NAMALWA (cell line): Measurements from ENCODE around the gene CABP1.
"Not testable (repeated sequence)": the region's sequence is repeated elsewhere in the genome, so short reads cannot be mapped to it uniquely, and the experiment has no call there.

Experiments used
- DNase-seq: peaks from one replicate; pipeline ENCODE4 v3.0.0-alpha.2; 2015; ENCODE audit warnings: low spot score

The CABP1 gene

DNA sequence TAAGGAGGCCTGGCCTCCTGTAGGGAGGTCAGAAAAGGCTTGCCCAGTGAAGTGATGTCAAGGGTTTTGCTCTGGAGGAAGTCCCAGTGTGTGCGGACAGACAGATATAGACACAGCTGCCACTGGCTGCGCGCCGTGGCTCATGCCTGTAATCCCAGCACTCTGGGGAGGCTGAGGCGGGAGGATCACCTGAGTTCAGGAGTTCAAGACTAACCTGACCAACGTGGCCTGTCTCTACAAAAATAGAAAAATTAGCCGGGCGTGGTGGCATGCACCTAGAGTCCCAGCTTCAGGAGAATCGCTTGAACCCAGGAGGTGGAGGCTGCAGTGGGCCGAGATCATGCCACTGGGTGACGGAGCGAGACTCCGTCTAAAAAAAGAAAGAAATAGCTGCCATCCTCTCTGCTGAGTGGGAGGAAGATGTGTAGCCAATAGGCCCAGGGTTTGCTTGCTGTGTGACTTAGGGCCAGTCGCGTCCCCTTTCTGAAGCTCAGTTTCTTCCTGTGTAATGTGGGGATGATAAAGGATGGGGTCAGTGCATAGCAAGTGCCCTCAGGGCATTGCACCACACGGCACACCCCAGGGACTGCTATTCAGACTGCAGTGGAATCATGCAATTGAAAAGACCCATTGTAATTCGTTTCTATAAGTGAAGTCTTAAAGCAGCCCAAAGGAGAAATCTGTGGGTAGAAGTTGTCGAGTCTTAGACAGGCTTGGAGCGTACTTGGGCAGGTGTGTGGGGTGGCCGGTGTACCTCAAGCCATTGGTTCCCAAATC lies 27.9 kb downstream of the CABP1 start:
- DNase-seq: no peak

DNA sequence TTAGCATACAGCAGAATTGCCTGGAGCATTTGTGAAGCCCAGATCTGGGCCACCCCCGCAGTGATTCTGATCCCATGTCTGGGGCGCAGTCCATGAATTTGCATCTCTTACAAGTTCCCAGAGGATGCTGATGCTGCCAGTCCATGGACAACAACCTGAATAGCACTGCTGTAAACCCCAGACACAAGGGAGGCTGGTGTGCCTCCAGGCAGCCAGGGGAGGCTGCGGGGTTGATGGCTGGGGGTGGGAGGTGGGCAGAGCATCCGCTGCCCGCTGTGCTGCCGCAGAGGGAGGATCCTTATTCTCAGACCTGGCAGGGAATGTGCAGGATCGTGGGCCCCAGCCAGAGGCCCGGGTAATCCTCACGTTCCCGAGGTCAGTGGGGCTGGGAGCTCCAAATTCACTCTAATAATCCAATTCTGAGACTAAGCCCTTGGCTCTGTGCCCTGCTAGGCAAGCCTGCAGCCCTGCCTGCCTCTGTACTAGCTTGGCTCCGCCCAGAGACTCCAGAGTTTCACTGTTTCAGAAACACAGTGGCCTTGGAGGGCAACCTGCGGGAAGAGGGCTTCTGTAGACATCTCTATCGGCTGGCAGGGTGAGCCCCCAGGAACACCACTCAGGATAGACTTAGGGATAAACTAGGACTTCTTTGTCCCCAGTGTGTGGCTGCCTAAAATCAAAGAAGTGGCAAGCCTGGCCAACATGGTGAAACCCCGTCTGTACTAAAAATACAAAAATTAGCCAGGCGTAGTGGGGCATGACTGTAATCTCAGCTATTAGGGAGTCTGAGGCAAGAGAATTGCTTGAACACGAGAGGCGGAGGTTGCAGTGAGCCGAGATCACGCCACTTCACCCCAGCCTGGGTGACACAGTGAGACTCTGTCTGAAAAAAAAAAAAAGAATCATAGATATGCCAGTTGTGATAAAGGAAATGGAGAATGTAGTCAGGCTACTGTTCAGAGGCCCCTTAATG lies 28.7 kb downstream of the CABP1 start:
- peak; percentile 89 for DNase-seq

DNA sequence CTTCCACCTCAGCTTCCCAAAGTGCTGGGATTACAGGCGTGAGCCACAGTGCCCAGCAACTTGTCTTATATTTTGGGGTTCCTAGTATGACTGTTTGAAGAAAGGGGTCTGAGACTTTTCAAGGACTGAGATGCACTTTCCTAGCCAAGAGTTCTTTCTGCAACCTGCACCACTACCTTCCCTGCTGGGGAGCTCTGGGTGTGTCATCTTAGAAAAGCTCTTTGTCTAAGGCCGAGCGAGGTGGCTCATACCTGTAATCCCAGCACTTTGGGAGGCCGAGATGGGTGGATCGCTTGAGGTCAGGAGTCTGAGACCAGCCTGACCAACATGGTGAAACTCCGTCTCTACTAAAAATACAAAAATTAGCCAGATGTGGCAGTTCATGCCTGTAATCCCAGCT lies 29.8 kb downstream of the CABP1 start:
- DNase-seq: not testable (repeated sequence)

DNA sequence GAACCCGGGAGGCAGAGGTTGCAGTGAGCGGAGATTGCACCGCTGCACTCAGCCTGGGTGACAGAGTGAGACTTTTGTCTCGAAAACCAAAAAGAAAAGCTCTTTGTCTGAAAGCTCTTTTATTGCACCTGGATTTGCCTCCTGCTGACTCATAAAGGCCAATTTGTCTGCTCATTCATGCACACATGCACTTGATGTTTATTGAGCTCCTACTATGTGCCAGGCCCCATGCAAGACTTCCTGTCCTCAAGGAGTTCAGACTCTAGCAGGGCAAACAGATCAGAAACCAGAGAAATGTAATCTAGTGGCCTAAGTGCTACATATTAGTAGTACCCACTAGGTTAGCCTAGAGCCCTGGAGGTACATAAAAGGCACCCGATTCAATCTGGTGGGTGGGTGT lies 30.2 kb downstream of the CABP1 start:
- peak; percentile 35 for DNase-seq

DNA sequence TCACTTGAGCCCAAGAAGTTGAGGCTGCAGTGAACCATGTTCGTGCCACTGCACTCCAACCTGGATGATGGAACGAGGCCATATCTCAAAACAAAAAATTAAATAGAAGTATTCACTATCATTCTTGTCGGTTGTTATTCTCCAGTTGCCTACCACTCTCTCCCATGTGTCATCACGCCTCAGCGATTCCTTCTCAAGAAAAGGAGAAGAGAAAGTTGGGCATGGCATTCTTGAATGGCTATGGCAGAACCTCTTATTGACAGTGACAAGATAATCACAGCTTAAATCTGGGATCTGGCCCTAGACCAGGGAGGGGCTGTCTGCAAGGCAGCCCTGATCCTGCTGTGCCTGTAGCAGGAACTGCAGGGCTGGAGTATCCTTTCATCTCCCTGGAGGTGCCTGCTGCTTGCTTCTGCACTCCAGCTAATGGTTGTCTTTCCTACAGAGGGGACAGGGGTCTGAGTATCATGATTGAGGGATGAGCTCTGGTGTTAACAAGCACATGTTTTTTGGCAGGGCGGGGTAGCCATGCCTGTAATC lies 33.7 kb downstream of the CABP1 start:
- DNase-seq: peak; percentile 83

DNA sequence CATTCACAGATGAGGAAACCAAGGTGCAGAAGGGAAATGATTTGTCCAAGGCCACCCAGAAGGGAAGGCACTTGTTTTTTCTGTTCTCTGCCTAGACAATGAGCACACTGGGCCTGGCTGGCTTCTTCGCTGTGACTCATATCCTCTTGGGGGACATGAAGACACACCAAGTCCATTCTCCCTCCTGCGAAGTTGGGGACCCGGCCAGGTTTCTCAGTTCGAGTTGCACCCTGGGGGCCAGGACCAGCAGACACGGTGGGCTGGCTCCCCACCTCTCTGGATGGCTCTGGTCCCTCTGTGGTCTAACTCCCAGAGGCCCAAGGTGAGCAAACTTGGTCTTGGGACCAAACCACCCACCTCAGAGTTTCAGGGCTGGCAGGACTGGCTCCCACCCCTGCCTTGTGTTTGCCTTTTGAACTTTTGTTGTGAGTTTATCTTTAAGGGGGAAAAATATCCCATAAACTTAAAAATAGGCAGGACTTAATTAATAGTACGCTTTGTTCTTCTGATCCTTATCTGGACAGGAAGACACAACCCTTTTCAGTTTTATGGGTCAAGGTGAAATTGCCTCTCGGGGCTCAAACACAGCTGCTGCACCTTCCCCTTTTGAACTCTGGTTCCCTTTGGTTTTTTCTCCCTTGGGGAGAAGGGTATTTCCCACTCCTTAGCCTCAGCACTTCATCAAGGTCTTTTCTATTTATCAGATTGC lies 37.5 kb downstream of the CABP1 start:
- peak; percentile 41 for DNase-seq

DNA sequence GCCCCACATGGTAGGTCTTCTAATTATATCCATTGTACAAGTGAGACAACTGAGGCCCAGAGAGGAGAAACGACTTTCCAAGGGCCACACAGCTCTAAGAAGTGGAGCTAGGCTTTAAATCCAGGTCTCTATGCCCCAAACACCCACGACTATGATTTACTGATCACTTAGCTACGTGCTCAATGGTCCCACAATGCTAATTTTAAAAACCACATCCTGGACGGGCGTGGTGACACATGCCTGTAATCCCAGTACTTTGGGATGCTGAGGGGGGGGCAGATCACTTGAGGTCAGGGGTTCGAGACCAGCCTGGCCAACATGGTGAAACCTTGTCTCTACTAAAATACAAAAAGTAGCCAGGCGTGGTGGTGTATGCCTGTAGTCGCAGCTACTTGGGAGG lies 38.1 kb downstream of the CABP1 start:
- no peak for DNase-seq

DNA sequence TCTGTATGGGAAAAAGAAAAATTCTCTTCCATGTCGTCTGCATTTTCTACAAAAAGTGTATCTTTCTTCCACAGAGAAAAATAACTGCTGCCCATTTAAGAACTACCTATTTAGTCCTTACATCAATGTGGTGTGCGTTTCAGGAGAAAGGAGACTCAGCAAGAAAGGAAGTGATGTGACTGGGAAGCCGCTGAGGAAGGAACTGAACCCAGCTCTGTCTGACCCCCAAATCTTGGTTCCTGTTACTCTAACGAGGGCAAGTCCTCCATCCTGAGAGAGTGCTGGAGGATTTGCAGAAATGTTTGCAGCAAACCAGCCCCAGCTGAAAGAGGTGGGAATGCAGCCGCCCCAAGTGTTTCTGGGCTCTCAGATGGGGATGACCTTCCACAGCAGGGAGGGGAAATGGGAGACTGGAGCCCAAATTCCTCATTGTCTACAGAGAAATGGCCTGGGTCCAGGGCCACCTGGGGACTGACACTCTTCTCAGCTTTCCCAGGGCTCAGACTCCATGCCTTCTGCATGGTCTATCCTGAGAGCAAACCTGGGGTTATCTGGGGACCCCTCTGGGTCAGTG lies 39.8 kb downstream of the CABP1 start:
- DNase-seq: no peak

DNA sequence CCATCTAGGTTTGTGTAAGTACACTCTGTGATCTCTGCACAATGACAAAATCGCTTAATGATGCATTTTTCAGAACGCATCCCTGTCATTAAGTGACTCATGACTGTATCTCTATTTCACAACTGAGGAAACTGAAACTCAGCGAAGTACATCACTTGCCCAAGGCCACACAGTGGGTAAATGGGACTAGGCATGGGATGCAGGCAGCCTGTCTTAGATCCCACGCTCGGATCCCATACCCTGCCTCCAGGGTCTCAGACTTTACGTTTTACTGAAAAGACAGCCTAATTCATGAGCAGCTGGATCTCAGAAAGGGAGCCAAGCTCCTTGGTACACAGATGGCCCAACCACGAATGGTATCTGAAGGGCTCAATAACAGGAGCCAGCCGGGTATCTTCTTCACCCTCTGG lies 44.1 kb downstream of the CABP1 start:
- DNase-seq: peak; percentile 41

DNA sequence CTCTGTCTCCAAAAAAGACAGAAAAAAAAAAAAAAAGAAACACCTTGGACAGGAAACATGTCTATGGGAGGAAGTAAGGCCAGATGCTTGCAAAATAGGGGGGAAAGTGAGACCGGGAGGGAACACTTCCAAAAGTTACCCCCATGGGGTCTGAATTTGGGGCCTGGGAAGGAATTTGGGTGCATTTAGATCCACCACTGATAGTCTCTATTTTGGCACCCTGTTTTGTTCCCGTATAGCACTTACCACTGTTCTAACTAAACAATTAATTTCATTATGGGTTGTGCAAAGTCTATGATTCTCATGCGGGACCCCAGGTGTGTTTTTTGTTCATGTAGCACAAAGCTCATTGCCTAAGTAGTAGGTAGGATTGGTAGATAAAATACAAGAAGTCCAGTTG lies 45.1 kb downstream of the CABP1 start:
- DNase-seq: peak; percentile 55

DNA sequence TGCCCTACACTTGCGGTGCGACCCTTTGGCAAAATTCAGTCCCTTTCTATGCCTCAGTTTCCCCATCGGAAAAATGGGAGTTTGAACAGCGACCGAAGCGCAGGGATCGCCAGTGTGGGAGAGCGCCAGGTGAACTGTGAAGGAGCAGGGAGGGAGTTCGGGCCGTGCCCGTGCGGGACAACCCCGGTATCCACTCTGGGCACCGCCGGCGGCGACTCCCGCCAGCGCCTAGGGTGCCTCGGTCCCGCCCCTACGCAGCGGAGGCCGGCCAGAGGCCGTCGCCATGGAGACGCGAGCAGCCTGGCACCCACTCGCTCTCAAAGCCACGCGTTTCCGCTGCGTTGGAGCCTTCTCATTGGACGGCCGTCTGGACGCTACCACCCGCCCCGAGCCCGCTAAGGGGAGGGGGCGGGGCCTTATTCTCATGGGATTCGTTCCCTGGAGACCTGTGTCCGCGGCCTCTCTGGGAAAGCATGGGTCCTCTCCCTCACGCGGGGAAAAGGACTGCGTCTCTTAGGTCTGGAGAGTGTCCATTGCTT lies 45.8 kb downstream of the CABP1 start:
- DNase-seq: peak; percentile 99

DNA sequence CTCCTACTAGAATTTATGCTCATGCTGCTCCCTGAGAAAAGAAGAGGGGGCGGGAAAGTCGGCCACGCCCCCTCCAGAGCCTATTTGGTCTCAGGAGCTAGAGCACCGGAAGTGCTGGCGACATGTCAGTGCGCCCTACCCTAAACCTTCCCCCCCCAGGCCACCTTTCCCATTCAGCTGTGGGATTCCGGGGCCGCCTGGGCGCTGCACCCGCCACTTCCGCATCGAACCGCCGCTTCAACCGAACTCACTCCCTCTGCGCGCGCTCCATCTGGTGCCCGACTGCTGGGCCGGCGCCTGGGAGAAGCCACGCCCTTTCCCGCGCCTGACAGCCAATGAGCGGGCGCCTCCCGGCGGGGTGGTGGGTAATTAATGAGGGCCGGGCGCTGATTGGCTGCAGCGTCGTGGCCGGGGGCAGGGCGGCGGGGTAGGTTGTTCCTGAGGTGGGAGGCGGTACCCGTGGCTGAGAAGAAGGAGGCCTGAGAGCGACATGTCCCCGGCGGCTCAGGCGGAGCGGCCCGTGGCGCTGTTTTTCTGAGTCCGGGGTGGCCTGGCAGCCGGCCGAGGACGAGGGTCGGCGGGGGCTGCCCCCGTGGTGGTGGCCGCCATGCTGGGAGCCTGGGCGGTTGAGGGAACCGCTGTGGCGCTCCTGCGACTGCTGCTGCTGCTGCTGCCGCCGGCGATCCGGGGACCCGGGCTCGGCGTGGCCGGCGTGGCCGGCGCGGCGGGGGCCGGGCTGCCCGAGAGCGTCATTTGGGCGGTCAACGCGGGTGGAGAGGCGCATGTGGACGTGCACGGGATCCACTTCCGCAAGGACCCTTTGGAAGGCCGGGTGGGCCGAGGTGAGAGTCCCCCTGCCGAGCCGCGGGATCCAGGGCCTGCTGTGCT lies 46.5 kb downstream of the CABP1 start, which contains the start of gene MLEC:
MLEC (plus strand) TSS at position 460 of the 888 bp plus-strand sequence; CDS start at position 608, 148 bp downstream.
- peak; percentile 98 for DNase-seq

DNA sequence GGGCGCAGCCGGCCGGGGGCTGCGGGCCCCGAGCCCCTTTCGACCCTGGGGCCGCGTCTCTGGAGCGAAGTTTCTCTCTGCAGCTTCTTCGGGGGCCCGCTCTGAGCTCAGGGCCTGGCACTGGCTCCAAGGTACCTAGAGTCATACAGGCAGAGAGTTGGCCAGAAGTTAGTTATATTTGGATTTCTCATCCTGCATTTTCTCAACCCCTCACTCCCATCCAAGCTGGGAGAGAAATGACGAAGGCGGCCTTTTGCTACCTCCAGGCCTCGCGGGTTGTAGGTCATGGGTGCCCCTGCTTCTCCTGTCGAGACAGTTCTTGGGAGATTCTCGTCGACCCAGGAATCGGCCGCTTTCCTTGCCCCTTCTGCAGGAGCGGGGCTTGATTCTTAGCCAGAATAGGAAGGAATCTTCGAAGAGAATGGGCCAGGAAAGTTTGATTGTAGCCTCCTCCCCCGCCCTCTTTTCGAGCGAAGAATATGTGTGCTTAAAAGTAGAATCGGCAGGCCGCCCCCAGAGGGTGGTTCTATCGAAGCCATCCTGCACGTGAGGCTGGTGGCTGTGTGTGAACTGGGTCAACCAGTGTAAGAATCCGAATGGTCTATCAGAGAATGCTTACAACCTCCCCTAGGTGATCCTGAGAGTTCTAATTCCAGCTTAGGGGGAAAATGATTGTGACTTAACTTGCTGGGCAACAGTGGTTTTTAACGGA lies 47.3 kb downstream of the CABP1 start:
- peak; percentile 71 for DNase-seq

DNA sequence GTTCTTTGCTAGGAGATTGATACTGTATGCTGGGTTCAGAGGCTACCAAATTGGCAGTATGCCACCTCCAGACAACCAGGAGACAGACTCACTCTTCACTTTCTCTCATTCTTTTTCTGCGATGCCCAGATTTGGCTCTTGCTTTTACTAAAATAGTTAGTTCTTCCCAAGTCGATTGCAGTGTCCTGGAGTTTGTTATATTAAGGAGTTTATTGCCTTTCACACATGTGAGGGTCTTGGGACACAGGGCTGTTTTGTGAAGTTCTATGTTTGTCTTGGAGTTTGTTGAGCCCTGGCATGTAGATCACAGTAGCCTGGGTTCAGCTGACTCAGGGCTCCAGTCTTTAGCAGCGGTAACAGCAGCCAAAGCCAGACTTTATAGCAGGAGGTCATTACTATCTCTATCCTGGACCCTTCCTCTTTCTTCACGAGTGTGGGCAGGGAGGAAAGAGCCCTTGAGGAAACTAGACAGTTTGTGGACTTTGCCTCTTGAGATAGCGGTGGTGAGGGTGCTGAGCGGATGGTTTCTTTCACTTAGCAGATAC lies 48.2 kb downstream of the CABP1 start:
- DNase-seq: peak; percentile 42

DNA sequence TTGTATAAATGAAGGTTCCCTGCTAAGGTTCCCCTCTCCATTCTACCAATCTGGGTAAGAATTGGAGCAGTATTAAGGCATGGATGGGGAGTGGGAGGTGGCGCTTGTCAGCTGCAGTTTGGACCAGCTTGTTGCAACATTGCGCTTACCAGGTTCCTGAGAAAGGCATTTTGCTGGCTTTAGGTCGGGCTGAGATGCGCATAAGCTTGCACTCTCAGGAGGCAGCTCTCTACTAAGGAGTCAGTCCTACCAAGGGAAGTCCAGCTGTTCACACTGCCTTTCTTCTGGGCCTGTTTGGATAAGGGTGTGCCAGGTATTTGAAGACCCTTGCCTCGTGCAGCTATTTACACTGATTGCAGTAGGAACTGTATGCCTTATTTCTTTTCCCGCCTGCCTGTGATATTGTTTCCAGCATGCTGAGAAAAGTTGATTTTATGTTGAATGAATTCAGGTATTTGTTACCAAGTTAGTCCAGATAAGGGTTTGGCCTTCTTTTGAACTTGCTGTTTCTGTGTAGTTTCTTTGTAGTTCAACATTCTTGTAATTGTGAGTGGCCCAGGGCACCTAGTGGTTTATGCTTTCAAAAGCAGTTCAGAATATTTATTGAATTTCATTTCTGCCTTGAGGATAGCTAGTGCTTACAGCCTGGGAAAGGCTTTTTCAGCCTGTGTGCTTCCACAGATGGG lies 49.1 kb downstream of the CABP1 start:
- no peak for DNase-seq

DNA sequence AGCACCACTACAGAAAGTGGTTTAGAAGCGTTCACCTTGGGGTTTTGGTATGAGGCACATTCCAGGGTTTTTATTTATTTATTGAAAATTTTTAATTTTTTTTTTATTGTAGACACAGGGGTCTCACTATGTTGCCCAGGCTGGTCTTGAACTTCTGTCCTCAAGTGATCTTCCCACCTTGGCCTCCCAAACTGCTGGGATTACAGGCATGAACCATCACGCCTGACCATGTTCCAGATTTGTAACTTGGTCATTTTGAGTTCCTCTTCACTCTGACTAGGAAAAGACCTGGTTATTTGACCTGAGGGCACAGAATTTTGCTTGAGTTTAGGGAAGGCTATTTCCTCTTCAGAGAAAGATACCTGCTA lies 49.6 kb downstream of the CABP1 start:
- DNase-seq: no peak

DNA sequence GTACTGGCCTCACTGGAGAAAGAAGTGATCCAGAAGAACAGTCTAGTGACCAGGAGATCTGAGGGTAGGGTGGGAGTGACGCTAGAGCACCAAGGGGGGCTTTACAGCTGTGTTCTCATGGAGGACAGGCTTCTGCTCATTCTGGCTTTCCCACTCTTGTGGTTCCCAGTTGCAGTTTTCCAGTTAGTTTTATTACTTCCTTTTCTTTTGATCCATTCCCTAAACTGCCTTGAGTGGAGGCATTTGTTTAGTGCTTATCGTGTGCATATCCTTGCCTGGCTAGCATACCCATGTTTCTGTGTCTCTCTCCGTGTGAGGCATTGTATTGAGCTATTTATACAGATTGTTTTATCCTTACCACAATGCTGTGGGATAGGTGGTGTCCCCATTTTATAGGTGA lies 50.6 kb downstream of the CABP1 start:
- DNase-seq: no peak

DNA sequence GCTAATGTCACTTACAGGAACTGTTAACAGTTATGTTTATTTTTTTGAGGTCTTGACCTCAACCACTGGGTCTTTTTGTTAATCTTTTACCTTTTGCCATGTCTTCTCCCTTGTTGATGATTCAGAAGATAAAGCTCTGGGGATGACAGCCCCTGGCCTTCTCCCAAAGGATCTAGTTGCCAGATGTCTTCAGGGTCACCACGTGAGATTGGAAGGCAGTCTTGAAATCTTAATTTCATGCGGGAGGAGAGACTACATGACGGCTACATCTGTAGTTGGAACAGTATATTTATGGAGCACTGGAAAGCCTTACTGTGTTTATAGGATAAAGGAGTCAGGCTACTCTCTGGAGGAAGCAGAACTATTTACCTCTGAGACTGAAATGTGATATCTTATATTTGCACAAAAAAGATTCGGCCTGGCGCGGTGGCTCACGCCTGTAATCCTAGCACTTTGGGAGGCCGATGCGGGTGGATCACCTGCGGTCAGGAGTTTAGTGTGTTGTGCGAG lies 52.2 kb downstream of the CABP1 start:
- no peak for DNase-seq

DNA sequence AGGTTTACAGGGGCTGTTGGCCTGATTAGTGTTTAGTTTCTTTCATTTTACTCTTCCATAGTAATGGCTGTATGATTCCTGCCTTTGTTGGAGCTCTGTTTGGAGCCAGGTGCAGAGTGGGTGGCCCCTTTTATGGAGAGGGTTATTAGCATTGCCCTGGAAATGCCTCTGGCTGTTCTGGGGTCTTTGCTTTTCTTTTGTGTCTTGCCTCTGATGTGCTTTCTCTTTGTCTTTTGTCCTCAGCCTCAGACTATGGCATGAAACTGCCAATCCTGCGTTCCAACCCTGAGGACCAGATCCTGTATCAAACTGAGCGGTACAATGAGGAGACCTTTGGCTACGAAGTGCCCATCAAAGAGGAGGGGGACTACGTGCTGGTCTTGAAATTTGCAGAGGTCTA lies 53.4 kb downstream of the CABP1 start:
- no peak for DNase-seq
